ENCODE data around the gene SPAG6.

DNA sequence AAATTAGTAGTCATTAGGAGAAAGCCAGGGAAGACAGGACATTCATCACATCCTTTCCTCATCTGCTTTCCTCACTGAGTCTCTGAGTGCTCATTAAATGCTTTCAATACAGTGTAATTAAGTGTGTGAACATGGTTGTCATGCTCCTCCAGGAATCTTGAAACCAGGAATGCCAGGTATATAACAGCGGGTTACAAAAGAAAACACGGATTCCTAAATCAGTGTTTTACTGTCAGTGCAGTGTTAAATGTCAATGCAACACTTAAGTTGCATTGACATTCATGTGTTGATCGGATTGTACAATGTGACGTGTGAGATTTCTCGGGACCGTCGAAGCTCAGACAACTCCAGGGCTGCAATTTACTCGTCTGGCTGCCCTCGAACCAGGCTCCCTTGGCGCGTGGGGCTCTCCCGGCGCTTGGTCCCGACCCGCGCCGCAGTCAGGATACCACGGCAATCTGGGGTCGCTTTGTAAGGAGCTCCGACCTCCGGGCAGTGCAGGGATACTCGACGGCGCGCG lies 455 bp upstream of the SPAG6 start:
- TF ChIP-seq, protein P1, sequence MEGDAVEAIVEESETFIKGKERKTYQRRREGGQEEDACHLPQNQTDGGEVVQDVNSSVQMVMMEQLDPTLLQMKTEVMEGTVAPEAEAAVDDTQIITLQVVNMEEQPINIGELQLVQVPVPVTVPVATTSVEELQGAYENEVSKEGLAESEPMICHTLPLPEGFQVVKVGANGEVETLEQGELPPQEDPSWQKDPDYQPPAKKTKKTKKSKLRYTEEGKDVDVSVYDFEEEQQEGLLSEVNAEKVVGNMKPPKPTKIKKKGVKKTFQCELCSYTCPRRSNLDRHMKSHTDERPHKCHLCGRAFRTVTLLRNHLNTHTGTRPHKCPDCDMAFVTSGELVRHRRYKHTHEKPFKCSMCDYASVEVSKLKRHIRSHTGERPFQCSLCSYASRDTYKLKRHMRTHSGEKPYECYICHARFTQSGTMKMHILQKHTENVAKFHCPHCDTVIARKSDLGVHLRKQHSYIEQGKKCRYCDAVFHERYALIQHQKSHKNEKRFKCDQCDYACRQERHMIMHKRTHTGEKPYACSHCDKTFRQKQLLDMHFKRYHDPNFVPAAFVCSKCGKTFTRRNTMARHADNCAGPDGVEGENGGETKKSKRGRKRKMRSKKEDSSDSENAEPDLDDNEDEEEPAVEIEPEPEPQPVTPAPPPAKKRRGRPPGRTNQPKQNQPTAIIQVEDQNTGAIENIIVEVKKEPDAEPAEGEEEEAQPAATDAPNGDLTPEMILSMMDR (IDR thresholded peaks at IDR 0.05; ENCODE audit: insufficient read depth, low read length, poor library complexity, severe bottlenecking), result no peak
- TF ChIP-seq EZH2phosphoT487 (conservative IDR thresholded peaks at IDR 0.05; ENCODE audit: low read length), result no peak

Data from SU-DHL-6 (cell line).